HG03139 (cell line): Measurements from ENCODE around the gene SUPT7L.
"Not testable (repeated sequence)": the region's sequence is repeated elsewhere in the genome, so short reads cannot be mapped to it uniquely, and the experiment has no call there.

Experiments used
- ATAC-seq: cut with Tn5 transposase; IDR thresholded peaks from one replicate; pipeline ENCODE4 v1.9.1; 2021; ENCODE audit not compliant: unreplicated experiment

Gene SUPT7L

DNA sequence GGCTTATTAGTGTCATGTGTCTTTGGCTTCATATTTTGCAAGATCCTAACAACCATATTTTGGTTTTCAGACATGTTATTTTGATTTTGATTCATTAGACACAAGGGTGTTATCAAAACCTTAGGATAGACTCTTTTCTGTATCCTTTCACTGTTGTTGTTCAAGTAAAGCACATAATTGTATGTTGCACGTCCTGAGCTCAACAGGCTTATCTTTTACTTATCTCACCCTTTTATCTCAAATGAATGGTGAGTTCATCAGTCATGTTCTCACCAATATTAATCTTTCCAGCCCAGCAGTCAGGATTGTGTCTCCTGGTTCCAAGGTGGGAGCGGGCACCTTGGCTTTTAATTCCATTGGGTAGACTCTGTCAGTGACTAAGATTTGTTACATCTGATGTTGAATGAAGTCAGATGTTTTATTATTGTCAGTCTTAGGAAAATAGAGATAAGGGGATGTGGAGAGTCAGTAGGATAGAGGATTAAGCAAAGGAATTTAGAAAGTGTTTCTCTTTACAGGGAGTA, 22.6 kb downstream of the SUPT7L start:
- ATAC-seq = no peak

DNA sequence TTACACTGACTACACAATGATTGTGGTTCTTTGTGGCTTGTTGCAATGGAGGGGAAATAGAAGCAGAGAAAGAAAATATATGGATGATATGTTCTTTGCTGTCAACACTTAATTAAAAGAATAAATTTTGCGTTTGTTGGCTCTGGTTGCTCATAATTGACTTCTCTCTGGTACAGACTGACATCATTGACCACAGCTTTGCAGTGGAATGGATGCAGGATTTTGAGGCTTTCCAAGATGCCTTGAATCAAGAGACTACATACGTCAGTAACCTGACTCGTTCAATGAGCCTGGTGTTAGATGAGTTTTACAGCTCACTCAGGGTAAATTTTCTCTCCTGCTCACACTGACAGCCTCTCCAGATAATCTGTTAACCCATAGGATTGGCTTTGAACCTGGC, 24.7 kb downstream of the SUPT7L start:
- no peak for ATAC-seq

DNA sequence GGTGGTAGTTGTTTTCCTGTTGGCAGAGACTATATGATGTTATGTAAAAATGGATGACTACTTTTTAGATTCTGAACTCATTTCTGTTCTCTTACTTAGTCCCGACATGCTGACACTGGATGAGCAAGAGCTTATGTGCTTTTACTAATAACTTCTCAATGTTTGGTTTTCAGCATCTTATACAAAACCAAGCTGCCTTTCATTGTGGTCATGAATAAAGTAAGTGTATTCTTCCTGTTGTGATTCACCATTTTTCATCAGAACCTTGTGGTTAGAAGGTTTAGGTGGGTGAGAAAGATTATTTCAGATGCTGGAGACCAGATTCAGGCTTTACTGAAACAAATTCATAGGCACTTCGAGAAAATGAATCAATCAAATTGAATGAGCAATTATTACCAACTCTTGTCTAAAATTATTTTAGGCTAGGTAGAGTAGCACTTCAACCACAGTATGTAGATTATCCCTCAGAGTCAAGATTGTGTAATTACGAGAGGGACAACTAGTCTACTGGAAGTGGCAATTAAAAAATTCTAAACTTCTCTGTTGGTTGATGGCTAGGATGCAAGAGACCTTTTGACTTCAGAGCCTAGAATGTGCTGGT, 25.3 kb downstream of the SUPT7L start:
- ATAC-seq = no peak

DNA sequence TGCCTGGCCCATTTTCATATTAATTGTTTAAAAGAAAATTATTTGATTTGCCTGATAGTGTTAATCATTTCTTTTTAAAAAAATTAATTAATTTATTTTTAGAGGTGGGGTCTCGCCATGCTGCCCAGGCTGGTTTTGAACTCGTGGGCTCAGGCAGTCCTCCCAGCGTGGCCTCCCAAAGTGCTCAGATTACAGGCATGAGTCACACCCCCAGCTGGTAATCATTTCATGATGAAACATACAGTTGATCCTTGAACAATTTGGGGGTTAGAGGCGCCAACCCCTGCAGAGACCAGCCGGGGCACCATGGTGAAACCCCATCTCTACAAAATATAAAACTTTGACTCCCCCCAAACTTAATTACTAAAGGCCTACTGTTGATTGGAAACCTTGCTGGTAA, 26.6 kb downstream of the SUPT7L start:
- no peak for ATAC-seq

DNA sequence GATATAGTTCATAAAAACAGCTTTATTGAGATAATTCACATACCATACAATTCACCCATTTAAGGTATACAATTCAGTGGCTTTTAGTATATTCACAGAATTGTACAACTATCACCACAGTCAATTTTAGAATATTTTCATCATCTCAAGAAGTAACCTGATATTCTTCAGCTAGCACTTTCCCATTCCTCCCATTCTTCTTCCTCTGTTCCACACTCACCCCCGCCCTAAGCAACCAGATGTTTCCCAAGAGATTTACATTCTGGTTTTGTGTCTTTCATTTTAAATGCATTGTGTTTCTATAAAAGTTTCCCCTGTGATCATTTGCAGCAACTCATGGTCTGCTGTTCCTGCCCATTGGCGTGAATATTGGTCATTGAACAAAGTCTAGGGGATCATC, 29.1 kb downstream of the SUPT7L start:
- ATAC-seq = no peak

DNA sequence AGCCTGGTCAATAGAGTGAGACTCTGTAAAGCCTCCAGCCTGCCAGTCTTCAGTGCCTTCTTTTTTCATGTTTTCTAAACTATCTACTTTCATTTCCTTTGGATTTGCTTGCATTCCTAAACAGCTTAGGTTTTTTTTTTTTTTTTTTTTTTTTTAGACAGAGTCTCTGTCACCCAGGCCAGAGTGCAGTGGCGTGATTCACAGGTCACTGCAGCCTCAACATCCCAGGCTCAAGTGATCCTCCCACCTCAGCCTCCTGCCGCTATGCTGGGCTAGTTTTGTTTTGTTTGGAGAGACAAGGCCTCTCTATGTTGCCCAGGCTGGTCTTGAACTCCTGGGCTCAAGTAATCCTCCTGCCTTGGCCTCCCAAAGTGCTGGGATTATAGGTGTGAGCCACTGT, 33.2 kb downstream of the SUPT7L start:
- ATAC-seq = not testable (repeated sequence)

DNA sequence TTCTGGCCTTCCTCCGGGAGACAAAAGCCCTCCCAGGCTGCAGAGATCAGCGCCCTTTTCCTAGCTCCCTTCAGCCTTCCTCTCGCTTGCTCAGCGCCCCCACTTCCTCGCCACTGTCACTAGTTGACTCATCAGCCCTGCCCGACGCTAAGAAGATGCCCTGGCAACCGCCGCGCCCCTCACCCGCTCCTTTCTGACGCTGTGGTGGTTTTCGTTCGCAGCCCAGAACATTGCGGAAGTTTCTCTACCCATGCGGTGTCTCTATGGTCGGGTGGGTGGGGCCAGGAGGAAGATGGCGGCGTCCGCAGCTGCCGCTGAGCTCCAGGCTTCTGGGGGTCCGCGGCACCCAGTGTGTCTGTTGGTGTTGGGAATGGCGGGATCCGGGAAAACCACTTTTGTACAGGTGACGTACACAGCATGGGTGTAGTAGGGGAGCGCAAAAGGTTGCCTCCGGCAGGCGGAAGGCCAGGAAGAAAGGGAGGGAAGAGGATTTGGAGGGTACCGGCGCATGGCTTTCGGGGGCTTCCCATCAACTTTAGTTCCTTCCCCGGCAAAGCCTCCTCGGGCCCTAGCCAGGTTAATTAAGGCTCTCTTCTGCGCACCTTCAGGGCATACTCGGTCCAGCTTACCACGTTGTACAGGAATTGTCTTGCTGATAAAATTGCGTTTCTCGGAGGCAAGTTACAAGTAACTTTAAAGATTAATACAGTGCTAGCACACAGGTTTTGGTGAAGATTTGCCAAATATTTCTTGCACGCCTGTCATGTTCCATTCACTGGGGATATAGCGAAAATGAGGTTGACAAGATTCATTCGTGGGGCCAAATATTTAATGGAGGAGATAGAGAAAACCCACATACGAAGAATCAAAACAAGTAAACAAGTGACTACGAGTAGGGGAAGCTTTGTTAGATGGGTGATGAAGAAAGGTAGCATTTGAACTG, 34.4 kb downstream of the SUPT7L start, which contains the start of the genes CCDC121 and GPN1:
TSS of gene CCDC121 (minus strand) at position 246 of the 943 bp plus-strand sequence. CDS start 1,213 bp downstream, outside the sequence.
TSS of gene GPN1 (plus strand) at position 284 of the 943 bp plus-strand sequence. CDS start at position 293, 9 bp downstream.
- peak; percentile 95 for ATAC-seq

DNA sequence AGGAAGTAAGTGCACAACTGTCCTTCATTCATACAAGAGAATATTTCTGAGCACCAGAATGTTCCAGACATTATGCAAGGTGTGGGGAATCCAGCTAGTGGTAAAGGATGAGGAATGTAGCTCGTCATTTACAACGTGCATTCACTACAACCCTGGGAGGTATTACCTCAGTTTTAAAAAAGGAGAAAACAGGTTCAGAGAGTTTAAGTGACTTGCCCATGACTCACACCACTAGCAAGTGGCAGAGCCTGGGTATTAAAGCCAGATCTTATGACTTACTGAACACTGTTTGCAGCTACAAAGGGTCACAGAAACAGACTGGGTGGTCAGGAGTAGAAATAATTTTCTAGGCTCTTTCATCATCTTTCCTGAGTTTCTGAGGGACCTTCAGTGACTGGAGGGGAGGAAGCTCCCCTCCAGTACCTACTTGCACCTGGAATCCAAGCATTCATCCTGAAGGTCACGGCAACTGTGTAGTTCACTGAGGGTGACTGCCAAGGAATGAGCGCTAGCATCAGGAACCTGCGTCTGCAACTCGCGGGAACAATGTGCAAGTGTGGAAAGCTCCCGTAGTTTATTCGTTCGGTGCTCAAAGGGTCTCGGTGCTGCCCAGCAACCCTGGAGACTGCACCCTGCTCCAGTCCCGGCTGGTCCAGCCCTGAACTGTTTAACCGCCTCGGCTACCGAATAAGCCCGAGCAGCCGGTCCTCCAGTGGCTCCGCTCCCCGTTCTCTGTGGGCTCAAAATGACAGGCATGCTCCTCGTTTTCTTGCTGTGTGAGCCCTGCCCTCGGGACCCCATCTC, 35.2 kb downstream of the SUPT7L start:
- no peak for ATAC-seq

DNA sequence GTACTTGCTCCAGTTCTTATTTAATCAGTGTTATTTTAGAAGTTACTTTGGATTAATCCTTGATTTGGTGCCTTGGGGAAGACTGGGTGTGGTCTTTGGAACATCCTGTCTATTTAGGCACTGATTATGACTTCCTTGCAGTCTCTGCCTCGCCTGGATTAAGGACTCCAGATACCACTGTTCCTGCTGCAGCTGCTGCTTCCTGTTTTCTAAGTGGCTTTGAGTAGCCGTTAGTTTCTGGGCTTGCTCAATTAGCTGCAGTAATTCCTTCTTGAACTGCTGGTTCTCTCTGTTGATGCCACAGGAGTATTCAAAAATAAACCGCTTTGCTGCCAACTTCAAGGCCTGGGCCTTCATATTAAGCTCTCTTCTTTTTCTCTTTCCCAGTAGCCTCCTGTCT, 36.5 kb downstream of the SUPT7L start:
- ATAC-seq = not testable (repeated sequence)

DNA sequence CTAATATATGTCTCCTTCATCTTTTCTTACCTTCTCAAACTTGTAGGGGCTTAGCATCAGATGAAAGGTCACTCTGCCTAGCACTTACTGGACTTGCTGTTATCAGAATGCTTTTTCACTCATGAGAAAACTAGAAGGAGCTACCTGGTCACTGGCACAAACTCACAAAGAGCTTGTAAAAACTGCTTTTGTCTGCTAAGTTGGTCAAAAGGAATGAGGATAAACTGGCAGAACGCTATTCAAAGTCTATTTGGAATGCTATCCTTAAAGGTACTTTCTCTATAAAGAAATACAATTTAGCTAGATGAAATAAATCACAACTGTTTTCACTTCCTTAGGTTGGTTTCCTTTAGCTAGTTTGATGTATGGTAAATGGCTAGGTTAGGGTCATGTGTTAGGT, 37.1 kb downstream of the SUPT7L start:
- ATAC-seq = not testable (repeated sequence)

DNA sequence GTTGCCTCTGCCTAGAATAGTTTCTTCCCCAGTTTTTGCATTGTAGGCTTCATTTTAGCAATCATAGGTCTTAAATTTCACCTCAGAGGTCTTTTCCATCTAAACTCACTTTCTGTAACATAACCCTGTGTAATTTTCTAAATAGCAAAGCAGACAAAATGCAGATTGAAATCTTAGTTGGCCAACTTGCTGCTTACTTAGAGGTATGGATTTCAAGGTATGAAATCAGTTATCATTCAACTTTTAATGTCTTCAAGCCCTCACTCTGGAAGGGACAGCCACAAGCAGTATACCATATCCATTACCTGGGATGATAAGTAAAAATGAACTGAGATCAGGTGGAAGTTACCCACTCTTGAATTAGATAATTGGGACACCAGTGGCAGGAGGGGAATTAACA, 38.5 kb downstream of the SUPT7L start:
- ATAC-seq = no peak

DNA sequence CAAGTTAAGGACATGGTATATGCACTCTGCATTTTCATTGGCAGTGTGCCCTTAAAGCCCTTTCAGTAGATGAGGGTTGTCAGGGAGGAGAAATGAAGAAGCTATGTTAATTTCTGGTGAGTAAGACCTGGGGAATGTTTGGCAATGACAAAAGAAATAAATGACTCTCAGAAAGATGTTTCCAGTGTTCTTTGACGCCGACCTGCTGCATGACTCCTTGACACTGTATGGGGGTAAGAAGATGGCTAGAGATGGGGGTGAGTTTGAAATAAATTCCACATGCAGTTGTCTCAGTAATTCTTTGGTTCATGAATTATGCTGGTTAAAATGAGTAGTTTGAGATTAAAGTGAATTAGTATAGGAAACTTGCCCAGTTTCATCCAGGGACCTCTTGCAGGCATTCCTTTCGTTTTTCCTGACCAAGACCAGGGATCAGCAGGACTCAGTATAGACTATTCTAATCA, 40.5 kb downstream of the SUPT7L start:
- no peak for ATAC-seq

DNA sequence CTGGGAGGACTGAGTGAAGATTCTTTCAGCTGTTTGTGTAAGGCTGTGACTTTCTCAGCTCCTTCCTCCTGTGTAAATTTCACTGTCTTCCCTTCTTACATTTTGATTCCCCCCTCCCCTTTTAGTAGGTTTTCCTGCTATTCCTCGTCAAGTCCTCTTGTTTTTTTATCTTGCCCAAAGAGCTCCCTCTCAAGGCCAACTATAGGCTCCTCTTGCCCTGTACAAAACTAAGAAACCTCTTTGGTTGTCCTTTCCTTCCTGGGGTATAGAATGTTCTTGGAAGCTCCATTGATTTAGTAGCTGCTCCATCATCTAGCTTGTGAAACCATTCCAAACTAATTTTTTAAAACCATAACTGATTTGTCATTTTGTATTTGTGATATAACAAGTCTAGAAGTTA, 41.9 kb downstream of the SUPT7L start:
- ATAC-seq = no peak

DNA sequence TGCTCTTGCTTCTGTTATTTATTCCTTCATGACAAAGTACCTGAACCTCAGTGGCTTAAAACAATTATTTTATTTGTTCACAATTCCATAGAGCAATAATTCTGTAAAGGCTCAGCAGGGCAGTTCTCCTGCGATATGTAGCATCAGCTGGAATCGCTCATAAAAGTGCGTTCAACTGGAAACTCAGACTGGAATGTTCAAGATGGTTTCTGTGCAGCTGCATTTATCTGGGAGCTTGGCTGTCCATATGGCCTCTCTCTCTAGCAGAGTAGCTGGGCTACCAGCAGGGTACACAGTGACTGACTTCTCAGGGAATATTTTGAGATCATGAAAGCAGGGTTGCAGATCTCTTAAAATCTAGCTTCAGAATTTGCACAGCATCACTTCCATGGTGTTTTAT, 48.1 kb downstream of the SUPT7L start:
- no peak for ATAC-seq

DNA sequence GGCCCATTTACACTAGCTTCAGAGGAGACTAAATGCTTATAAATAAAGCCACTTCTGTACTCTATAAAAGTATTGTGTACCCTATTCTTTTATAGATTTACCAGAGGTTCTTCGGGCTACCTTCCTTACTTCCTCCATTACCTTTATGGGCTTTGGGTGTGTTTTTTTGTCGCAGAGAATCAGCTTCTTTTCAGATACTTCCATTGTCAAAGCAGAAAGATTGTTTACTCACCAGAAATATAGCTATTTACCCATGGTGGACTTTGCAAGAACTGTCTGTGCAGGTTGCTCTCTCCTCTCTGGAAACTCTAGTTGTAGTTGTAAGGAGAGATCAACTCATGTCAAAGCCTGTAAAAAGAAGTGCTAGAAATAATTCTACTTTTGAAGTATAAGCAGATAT, 49.4 kb downstream of the SUPT7L start:
- no peak for ATAC-seq

DNA sequence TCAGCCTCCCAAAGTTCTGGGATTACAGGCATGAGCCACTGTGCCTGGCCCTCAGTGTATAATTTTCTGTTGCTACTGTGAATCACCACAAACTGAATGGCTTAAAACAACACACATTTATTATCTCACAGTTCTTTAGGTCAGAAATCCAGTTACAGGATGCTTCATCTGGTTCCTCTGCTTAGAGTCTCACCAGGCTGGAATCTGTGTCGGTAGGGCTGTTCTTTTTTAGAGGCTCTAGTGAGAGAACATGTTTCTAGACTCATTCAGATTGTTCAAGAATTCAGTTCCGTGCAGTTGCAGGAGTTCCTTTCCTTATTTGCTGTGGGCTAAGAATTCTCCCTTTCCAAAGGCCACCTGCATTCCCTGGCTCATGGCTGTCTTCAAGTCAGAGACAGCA, 56.8 kb downstream of the SUPT7L start:
- no peak for ATAC-seq
